EL (cell line): Measurements from ENCODE around the gene DYDC1.
A peak's percentile ranks its signal among the peaks of the same experiment; 100 is the strongest.
"Not testable (repeated sequence)": the region's sequence is repeated elsewhere in the genome, so short reads cannot be mapped to it uniquely, and the experiment has no call there.

Experiments used
- DNase-seq: peaks from one replicate; pipeline ENCODE4 v3.0.0-alpha.2; 2016

Gene DYDC1

GRCh38 chr10:80356563-80356988 is at the start of gene DYDC1, which contains the start of gene DYDC2:
Gene DYDC1, minus strand, starts transcription at chr10:80356755. Its CDS starts 4,154 bp downstream, at chr10:80352601.
Gene DYDC2, plus strand, starts transcription at chr10:80356781. Its CDS starts 5,663 bp downstream, at chr10:80362444.
- DNase-seq, result peak; percentile 16

GRCh38 chr10:80406204-80406603 is 49.6 kb upstream of the DYDC1 start:
- DNase-seq, result no peak

- DNase-seq, result no peak
Observed at GRCh38 chr10:80405626-80406025, 49.1 kb upstream of the DYDC1 start.

GRCh38 chr10:80405035-80405434 is 48.5 kb upstream of the DYDC1 start:
- DNase-seq, result no peak

GRCh38 chr10:80400136-80400804 is 43.7 kb upstream of the DYDC1 start:
- no peak for DNase-seq

- DNase-seq, result no peak
Observed at GRCh38 chr10:80397014-80397413, 40.5 kb upstream of the DYDC1 start.

GRCh38 chr10:80394358-80394916 is 37.9 kb upstream of the DYDC1 start:
- DNase-seq, result no peak

GRCh38 chr10:80392250-80392649 is 35.7 kb upstream of the DYDC1 start:
- no peak for DNase-seq

GRCh38 chr10:80390740-80391139 is 34.2 kb upstream of the DYDC1 start:
- DNase-seq, result no peak

GRCh38 chr10:80382989-80383388 is 26.4 kb upstream of the DYDC1 start:
- peak; percentile 29 for DNase-seq

- DNase-seq, result no peak
Observed at GRCh38 chr10:80380185-80380584, 23.6 kb upstream of the DYDC1 start.

- no peak for DNase-seq
Observed at GRCh38 chr10:80379701-80380100, 23.1 kb upstream of the DYDC1 start.

- DNase-seq, result no peak
Observed at GRCh38 chr10:80373502-80373901, 16.9 kb upstream of the DYDC1 start.

GRCh38 chr10:80372675-80373074 is 16.1 kb upstream of the DYDC1 start:
- DNase-seq, result no peak

GRCh38 chr10:80371467-80371866 is 14.9 kb upstream of the DYDC1 start:
- no peak for DNase-seq

GRCh38 chr10:80365510-80365909 is 9.0 kb upstream of the DYDC1 start:
- no peak for DNase-seq

GRCh38 chr10:80359644-80360043 is 3.1 kb upstream of the DYDC1 start:
- DNase-seq, result no peak

GRCh38 chr10:80358925-80359324 is 2.4 kb upstream of the DYDC1 start:
- DNase-seq, result not testable (repeated sequence)

GRCh38 chr10:80357851-80358125 is 1.2 kb upstream of the DYDC1 start:
- DNase-seq, result no peak

- DNase-seq, result no peak
Observed at GRCh38 chr10:80356989-80357850, 665 bp upstream of the DYDC1 start.

GRCh38 chr10:80351220-80351619 is 5.3 kb downstream of the DYDC1 start:
- no peak for DNase-seq

GRCh38 chr10:80350251-80350650 is 6.3 kb downstream of the DYDC1 start:
- DNase-seq, result no peak

- no peak for DNase-seq
Observed at GRCh38 chr10:80344912-80345311, 11.6 kb downstream of the DYDC1 start.

GRCh38 chr10:80344276-80344675 is 12.3 kb downstream of the DYDC1 start:
- DNase-seq, result no peak
